ENCODE measurements around the gene PROX1.

PROX1 gene, protein sequence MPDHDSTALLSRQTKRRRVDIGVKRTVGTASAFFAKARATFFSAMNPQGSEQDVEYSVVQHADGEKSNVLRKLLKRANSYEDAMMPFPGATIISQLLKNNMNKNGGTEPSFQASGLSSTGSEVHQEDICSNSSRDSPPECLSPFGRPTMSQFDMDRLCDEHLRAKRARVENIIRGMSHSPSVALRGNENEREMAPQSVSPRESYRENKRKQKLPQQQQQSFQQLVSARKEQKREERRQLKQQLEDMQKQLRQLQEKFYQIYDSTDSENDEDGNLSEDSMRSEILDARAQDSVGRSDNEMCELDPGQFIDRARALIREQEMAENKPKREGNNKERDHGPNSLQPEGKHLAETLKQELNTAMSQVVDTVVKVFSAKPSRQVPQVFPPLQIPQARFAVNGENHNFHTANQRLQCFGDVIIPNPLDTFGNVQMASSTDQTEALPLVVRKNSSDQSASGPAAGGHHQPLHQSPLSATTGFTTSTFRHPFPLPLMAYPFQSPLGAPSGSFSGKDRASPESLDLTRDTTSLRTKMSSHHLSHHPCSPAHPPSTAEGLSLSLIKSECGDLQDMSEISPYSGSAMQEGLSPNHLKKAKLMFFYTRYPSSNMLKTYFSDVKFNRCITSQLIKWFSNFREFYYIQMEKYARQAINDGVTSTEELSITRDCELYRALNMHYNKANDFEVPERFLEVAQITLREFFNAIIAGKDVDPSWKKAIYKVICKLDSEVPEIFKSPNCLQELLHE

DNA sequence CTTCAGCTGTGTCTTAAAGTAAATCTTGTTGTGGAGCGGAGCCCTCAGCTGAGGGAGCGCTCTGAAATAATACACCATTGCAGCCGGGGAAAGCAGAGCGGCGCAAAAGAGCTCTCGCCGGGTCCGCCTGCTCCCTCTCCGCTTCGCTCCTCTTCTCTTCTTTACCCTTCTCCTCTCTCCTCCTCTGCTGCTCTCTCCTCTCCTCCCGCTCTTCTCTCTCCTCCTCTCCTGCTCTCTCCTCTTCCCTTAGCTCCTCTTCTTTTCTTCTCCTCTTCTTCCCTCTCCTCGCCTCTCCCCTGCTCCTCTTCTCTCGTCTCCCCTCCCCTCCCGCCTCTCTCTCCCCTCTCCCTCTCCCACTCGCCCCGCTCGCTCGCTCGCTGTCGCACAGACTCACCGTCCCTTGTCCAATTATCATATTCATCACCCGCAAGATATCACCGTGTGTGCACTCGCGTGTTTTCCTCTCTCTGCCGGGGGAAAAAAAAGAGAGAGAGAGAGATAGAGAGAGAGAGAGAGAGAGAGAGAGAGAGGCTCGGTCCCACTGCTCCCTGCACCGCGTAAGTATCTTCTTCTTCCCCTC is at the start of gene PROX1:
Gene PROX1, plus strand, starts transcription at position 47 of the 580 bp plus-strand sequence. CDS start 8,563 bp downstream, outside the sequence.
- Mint-ChIP-seq H3K27me3 (peaks cover 86% of the 10 kb centered on the region), H3K27ac (peak within 1 kb of the TSS; percentile 45), H3K36me3 (ENCODE audit: low read depth) (no peaks in the 10 kb centered on the region), H3K9me3 (peaks cover 8% of the 10 kb centered on the region), H3K4me3 (peak within 1 kb of the TSS; percentile 83), H3K4me1 (ENCODE audit: low read depth) (peaks cover 23% of the 10 kb centered on the region)
- intact Hi-C loops (cut with micrococcal nuclease): no loop called here

DNA sequence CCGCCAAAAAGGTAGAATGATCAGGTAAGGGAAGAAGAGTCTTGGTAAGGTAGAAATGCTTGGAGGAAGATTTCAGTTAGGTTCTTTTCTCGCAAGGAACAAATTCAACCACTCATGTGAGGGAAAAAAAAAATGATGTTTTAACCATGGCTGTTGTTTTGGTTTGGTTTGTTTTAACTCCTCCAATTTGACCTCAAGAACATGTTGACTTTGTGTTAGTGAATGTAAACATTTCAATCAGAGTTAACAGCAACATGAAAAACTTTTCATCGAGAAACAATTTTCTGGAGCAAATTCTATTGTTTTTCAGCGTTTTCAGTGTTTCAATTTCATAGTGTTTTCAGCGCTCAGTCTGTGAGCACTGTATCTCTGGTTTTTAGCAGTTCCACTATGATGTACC is 49.0 kb upstream of the PROX1 start:
- Mint-ChIP-seq H3K27ac (no peak overlapping the region), H3K4me3 (no peak overlapping the region), H3K9me3 (peaks cover 22% of the 10 kb centered on the region), H3K4me1 (ENCODE audit: low read depth) (no peaks in the 10 kb centered on the region), H3K36me3 (ENCODE audit: low read depth) (no peaks in the 10 kb centered on the region), H3K27me3 (no peaks in the 10 kb centered on the region)
- intact Hi-C loops (cut with micrococcal nuclease): no loop called here

DNA sequence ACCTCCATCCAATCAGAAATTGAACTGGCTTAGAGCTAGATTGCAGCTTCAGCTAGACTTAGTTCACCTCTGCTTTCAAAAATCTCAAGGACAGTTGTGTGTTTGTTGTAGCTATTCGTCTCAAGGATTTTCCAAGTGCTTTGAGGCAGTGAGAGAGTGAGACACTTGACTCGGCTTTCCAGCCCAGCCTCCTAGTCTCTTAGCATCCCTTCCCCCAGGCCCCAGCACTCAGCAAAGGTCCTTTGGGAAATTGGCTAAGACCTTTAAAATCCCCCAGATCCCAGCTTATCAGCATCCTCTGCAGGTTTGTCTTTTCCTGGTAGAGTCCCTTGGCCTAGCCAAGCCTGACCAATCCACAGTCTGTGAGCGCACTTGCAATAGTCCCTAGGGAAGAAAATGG is 47.9 kb upstream of the PROX1 start:
- no peak overlapping the region for H3K4me3 Mint-ChIP-seq
- H3K27ac Mint-ChIP-seq: no peak overlapping the region
- intact Hi-C loops (cut with micrococcal nuclease): no loop called here
- H3K4me1 Mint-ChIP-seq (ENCODE audit: low read depth): no peaks in the 10 kb centered on the region
- peaks cover 12% of the 10 kb centered on the region for H3K9me3 Mint-ChIP-seq
- H3K36me3 Mint-ChIP-seq (ENCODE audit: low read depth): no peaks in the 10 kb centered on the region
- H3K27me3 Mint-ChIP-seq: no peaks in the 10 kb centered on the region

DNA sequence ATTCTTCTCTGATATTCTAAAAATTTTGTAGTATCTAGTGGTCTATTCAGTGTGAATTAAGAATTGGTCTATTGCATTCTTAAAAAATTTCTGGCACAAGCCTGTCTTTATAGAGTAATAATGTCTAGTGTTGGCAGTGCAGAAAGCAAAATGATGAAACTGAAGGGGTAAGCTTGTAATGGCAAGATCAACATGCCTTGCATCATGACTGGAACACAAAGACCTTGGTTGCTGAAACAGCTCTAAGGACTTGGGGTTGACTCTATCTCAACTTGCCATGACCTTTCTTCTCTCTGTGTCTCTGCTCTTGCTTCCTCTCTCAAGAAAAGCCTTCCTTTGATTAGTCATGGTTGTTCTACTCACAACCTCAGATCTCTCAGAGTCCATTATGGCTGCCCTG is 46.8 kb upstream of the PROX1 start:
- no peak overlapping the region for H3K27ac Mint-ChIP-seq
- H3K9me3 Mint-ChIP-seq: peaks cover 10% of the 10 kb centered on the region
- H3K4me3 Mint-ChIP-seq: no peak overlapping the region
- no peaks in the 10 kb centered on the region for H3K4me1 Mint-ChIP-seq (ENCODE audit: low read depth)
- H3K27me3 Mint-ChIP-seq: no peaks in the 10 kb centered on the region
- no peaks in the 10 kb centered on the region for H3K36me3 Mint-ChIP-seq (ENCODE audit: low read depth)
- intact Hi-C loops (cut with micrococcal nuclease): no loop called here

DNA sequence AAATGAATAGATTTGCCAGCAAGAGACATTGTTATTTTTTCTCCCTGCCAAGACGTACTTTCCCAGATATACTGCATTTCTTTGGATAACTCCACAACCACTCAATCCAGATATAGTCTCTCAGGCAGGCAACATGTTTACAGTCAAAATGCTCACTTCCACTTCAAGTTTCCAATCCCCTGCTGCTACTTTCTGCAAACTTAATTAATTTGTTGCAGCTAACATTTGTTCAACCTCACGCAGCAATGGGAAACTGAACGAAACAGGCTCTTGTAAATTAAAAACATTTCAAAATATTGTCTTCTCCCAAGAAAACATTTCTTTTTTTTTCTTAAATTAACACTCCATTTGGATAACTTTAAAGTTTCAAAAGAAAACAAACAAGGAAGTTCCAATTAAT is 45.7 kb upstream of the PROX1 start:
- Mint-ChIP-seq H3K9me3 (peaks cover 3% of the 10 kb centered on the region), H3K27me3 (no peaks in the 10 kb centered on the region), H3K4me1 (ENCODE audit: low read depth) (no peaks in the 10 kb centered on the region), H3K4me3 (no peak overlapping the region), H3K36me3 (ENCODE audit: low read depth) (no peaks in the 10 kb centered on the region), H3K27ac (no peak overlapping the region)
- intact Hi-C loops (cut with micrococcal nuclease): no loop called here

DNA sequence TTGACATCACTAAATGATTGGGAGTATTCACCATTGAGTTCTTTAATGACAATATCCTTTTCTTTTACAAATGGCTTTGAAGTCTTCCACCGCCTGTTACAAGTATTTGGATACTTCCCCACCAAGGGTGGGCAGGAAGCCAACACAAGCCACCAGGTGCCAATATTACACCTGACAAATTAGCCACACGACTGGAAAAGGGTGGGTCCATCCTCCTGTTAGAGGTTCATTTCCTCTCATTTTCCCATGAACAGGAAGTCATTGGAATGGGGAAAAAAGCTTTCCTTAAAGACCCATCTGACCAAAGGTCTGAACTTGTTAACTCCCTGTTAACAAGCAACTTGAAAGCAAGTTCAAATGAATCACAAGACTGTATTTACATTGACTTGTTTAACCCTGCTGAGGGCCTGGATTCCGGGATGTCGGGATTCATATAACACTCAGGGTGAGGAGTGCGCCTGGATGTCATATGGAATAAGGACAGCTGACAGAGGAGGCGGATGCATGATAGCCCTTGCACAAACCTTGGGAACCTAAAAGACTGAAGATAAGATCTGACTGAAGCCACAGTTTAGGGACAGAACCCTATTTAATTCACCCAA is 40.5 kb upstream of the PROX1 start:
- no peak overlapping the region for H3K27ac Mint-ChIP-seq
- no peaks in the 10 kb centered on the region for H3K36me3 Mint-ChIP-seq (ENCODE audit: low read depth)
- no peak overlapping the region for H3K4me3 Mint-ChIP-seq
- intact Hi-C loops (cut with micrococcal nuclease): no loop called here
- H3K9me3 Mint-ChIP-seq: no peaks in the 10 kb centered on the region
- peaks cover under 1% of the 10 kb centered on the region for H3K27me3 Mint-ChIP-seq
- H3K4me1 Mint-ChIP-seq (ENCODE audit: low read depth): no peaks in the 10 kb centered on the region

GRCh38 chr1:213951876-213952275 is 35.9 kb upstream of the PROX1 start:
- no peak overlapping the region for H3K4me3 Mint-ChIP-seq
- no peaks in the 10 kb centered on the region for H3K36me3 Mint-ChIP-seq (ENCODE audit: low read depth)
- H3K4me1 Mint-ChIP-seq (ENCODE audit: low read depth): no peaks in the 10 kb centered on the region
- H3K27ac Mint-ChIP-seq: no peak overlapping the region
- intact Hi-C loops (cut with micrococcal nuclease): no loop called here
- no peaks in the 10 kb centered on the region for H3K9me3 Mint-ChIP-seq
- H3K27me3 Mint-ChIP-seq: peaks cover 1% of the 10 kb centered on the region

- Mint-ChIP-seq H3K27me3 (peaks cover 1% of the 10 kb centered on the region), H3K27ac (no peak overlapping the region), H3K36me3 (ENCODE audit: low read depth) (no peaks in the 10 kb centered on the region), H3K4me1 (ENCODE audit: low read depth) (no peaks in the 10 kb centered on the region), H3K4me3 (no peak overlapping the region), H3K9me3 (no peaks in the 10 kb centered on the region)
- intact Hi-C loops (cut with micrococcal nuclease): no loop called here
Observed at GRCh38 chr1:213953806-213954205, 34.0 kb upstream of the PROX1 start.

GRCh38 chr1:213956295-213956770 is 31.4 kb upstream of the PROX1 start:
- H3K27me3 Mint-ChIP-seq: peaks cover 1% of the 10 kb centered on the region
- H3K9me3 Mint-ChIP-seq: no peaks in the 10 kb centered on the region
- no peaks in the 10 kb centered on the region for H3K4me1 Mint-ChIP-seq (ENCODE audit: low read depth)
- intact Hi-C loops (cut with micrococcal nuclease): no loop called here
- H3K27ac Mint-ChIP-seq: no peak overlapping the region
- H3K36me3 Mint-ChIP-seq (ENCODE audit: low read depth): no peaks in the 10 kb centered on the region
- no peak overlapping the region for H3K4me3 Mint-ChIP-seq

GRCh38 chr1:213958346-213958745 is 29.4 kb upstream of the PROX1 start:
- Mint-ChIP-seq H3K27ac (no peak overlapping the region), H3K27me3 (no peaks in the 10 kb centered on the region), H3K9me3 (no peaks in the 10 kb centered on the region), H3K4me3 (no peak overlapping the region), H3K4me1 (ENCODE audit: low read depth) (no peaks in the 10 kb centered on the region), H3K36me3 (ENCODE audit: low read depth) (no peaks in the 10 kb centered on the region)
- intact Hi-C loops (cut with micrococcal nuclease): no loop called here

- Mint-ChIP-seq H3K27me3 (no peaks in the 10 kb centered on the region), H3K27ac (no peak overlapping the region), H3K4me1 (ENCODE audit: low read depth) (no peaks in the 10 kb centered on the region), H3K9me3 (no peaks in the 10 kb centered on the region), H3K36me3 (ENCODE audit: low read depth) (no peaks in the 10 kb centered on the region), H3K4me3 (no peak overlapping the region)
- intact Hi-C loops (cut with micrococcal nuclease): no loop called here
Observed at GRCh38 chr1:213960963-213961362, 26.8 kb upstream of the PROX1 start.

DNA sequence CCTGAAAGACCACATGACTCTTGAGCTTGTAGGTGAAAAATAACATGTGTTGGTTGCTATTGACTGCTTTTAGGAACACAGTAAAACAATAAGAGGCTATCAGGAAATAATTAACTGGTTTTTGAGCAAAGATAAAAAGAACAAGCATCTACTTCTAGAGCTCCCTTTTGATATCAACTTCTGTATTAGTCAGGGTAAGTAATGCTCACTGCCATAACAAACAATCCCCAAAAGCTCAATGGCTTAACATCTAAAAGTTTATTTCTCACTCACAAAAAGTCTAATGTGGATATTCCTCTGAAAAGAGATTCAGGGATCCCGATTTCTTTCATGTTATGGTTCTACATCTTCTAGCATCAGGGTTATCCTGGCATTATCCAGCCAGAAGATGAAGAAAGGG is 25.3 kb upstream of the PROX1 start:
- H3K9me3 Mint-ChIP-seq: no peaks in the 10 kb centered on the region
- no peak overlapping the region for H3K4me3 Mint-ChIP-seq
- H3K27ac Mint-ChIP-seq: no peak overlapping the region
- no peaks in the 10 kb centered on the region for H3K36me3 Mint-ChIP-seq (ENCODE audit: low read depth)
- no peaks in the 10 kb centered on the region for H3K27me3 Mint-ChIP-seq
- no peaks in the 10 kb centered on the region for H3K4me1 Mint-ChIP-seq (ENCODE audit: low read depth)
- intact Hi-C loops (cut with micrococcal nuclease): no loop called here

DNA sequence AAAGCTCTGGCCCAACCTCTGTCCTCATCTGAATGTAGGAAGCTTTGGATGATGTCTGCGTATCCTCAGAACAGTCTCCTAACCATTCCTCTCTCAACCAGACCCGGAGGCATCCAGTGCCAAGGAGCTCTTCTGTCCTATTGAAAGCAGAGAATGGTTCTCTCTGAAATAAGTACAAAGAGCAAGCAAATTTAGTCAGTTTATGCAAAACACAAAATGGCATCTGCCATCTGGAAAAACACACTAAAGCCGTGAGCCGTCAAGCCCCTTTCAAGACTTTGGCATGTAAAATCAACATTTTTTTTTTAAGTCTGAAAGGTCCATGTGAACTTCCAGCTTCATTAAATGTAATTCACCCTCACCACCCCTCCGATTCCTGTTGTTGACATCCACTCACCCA is 21.7 kb upstream of the PROX1 start:
- Mint-ChIP-seq H3K27ac (no peak overlapping the region), H3K4me1 (ENCODE audit: low read depth) (no peaks in the 10 kb centered on the region), H3K4me3 (no peak overlapping the region), H3K9me3 (no peaks in the 10 kb centered on the region), H3K27me3 (no peaks in the 10 kb centered on the region), H3K36me3 (ENCODE audit: low read depth) (no peaks in the 10 kb centered on the region)
- intact Hi-C loops (cut with micrococcal nuclease): no loop called here

Data from dendritic cell treated with granulocyte-macrophage colony-stimulating factor and Interleukin-4, amounts not matched to agents 40 ng/mL and 50 ng/mL, for 4 days (primary cell).